IPS-18c (cell line): ENCODE measurements around the gene TMA7B.

Experiments
- H3K4me3 ChIP-seq: 2 replicates; pipeline ENCODE4 v1.7.0; 2013; ENCODE audit warnings: low read depth, mild to moderate bottlenecking, low read length, moderate library complexity; ENCODE audit not compliant: insufficient read depth
- H3K9me3 ChIP-seq: one replicate; pipeline ENCODE4 v1.6.1; 2013; ENCODE audit warnings: mild to moderate bottlenecking, low read length, moderate library complexity; ENCODE audit not compliant: control insufficient read depth, insufficient read depth

TMA7B gene

GRCh38 chr22:40002935-40003715 lies 42.9 kb downstream of the TMA7B start:
- Histone ChIP-seq H3K9me3 (peaks cover 2% of the 10 kb centered on the region), H3K4me3 (no peak overlapping the region)

- no peak overlapping the region for H3K4me3 ChIP-seq
- H3K9me3 ChIP-seq = peaks cover 2% of the 10 kb centered on the region
Observed at GRCh38 chr22:40004836-40005235, 44.6 kb downstream of the TMA7B start.

- Histone ChIP-seq H3K9me3 (peaks cover 2% of the 10 kb centered on the region), H3K4me3 (no peak overlapping the region)
Observed at GRCh38 chr22:40006641-40007040, 46.4 kb downstream of the TMA7B start.

- H3K4me3 ChIP-seq = no peak overlapping the region
Observed at GRCh38 chr22:40007853-40008710, 47.9 kb downstream of the TMA7B start.

GRCh38 chr22:40008726-40009291 lies 48.6 kb downstream of the TMA7B start:
- H3K9me3 ChIP-seq = no peaks in the 10 kb centered on the region

More at GRCh38 chr22:40007853-40008710, 47.9 kb downstream of the TMA7B start:
- H3K9me3 ChIP-seq = peaks cover 2% of the 10 kb centered on the region

GRCh38 chr22:40009292-40009774 lies 49.1 kb downstream of the TMA7B start:
- H3K4me3 ChIP-seq = peak overlapping the region; percentile 34

More at GRCh38 chr22:40008726-40009291, 48.6 kb downstream of the TMA7B start:
- H3K4me3 ChIP-seq = no peak overlapping the region

GRCh38 chr22:40009951-40010671 lies 49.9 kb downstream of the TMA7B start:
- Histone ChIP-seq H3K4me3 (peak overlapping the region; percentile 34; the same call in 1 of the 2 replicates), H3K9me3 (no peaks in the 10 kb centered on the region)

More at GRCh38 chr22:40009292-40009774, 49.1 kb downstream of the TMA7B start:
- H3K9me3 ChIP-seq = no peaks in the 10 kb centered on the region

- H3K4me3 ChIP-seq = no peak overlapping the region
- H3K9me3 ChIP-seq = no peaks in the 10 kb centered on the region
Observed at GRCh38 chr22:40010746-40011145, 50.5 kb downstream of the TMA7B start.
